Heart left ventricle (tissue), 16 donors: Measurements from ENCODE around the gene CSNK1E. TPM values are rescaled to one million over a fixed set of nuclear protein-coding genes. Genes with fewer than 3 reads are reported as not detected.

Experiments used
- ATAC-seq, 4 donors: fragments of 200-7000 bp; cut with Tn5 transposase; one replicate each; pipeline ENCODE4 v1.9.1; 2020 to 2022; ENCODE audit warnings: moderate library complexity in 4 of 4, mild to moderate bottlenecking in 3 of 4, moderate number of reproducible peaks in 1 of 4
- DNase-seq, 5 donors: peaks; one replicate each; pipeline ENCODE4 v3.0.0-alpha.2; 2020
- H3K27ac ChIP-seq, 12 donors: fragments of 200-600 bp; sonication (generic) in 4 of 12; one replicate each; pipeline versions ENCODE4 v1.5.0 to v1.8.0; 2016 to 2022; ENCODE audit warnings: mild to moderate bottlenecking in 2 of 12
- H3K27me3 ChIP-seq, 9 donors: fragments of 200-600 bp; sonication (generic) in 2 of 9; one replicate each; pipeline versions ENCODE4 v1.5.1 to v1.8.0; 2016 to 2022; ENCODE audit warnings: mild to moderate bottlenecking in 3 of 9
- H3K36me3 ChIP-seq, 9 donors: fragments of 200-600 bp; sonication (generic) in 2 of 9; one replicate each; pipeline versions ENCODE4 v1.5.0 to v1.8.0; 2018 to 2022; ENCODE audit warnings: mild to moderate bottlenecking in 2 of 9
- H3K4me1 ChIP-seq, 12 donors: fragments of 200-600 bp; sonication (generic) in 4 of 12; one replicate each; pipeline versions ENCODE4 v1.5.0 to v1.8.0; 2016 to 2022; ENCODE audit warnings: mild to moderate bottlenecking in 3 of 12
- H3K4me3 ChIP-seq, 12 donors: fragments of 200-600 bp; sonication (generic) in 4 of 12; one replicate each; pipeline versions ENCODE4 v1.5.0 to v1.8.0; 2017 to 2022; ENCODE audit warnings: mild to moderate bottlenecking in 9 of 12, moderate library complexity in 4 of 12
- H3K9me3 ChIP-seq, 12 donors: fragments of 200-600 bp; sonication (generic) in 4 of 12; one replicate each; pipeline versions ENCODE4 v1.5.0 to v1.8.0; 2016 to 2022; ENCODE audit warnings: mild to moderate bottlenecking in 1 of 12
- CTCF ChIP-seq, 12 donors: fragments of 200-600 bp; sonication (generic) in 4 of 12; IDR thresholded peaks; one replicate each; pipeline versions ENCODE4 v1.5.0 to v1.8.0; 2018 to 2022; ENCODE audit warnings: antibody characterized with exemption in 12 of 12, mild to moderate bottlenecking in 5 of 12
- POLR2A ChIP-seq, 2 donors: fragments of 450-650 bp; IDR thresholded peaks; one replicate each; pipeline ENCODE4 v1.6.1; 2017; ENCODE audit warnings: antibody characterized with exemption in 2 of 2, mild to moderate bottlenecking in 2 of 2, moderate library complexity in 2 of 2
- WGBS, 4 donors: extraction: QIAGEN DNeasy Blood & Tissue Kit in 2 of 4; methylation state at CpG; one replicate each; pipeline versions ENCODE4 v1.1.5 to v1.1.7; 2013 to 2018; 5-methylcytosine and 5-hydroxymethylcytosine counted together
- intact Hi-C, 10 donors: fragments of 100-400 bp; cut with DNase I; formaldehyde crosslinking; loops; one replicate each; pipeline versions ENCODE4 v1.11.1 to v1.14.2; 2022
- polyA plus RNA-seq, 2 donors: library from polyadenylated mRNA; stranded (reverse); fragments of 200-250 nt; gene quantifications; one replicate each; pipeline ENCODE4 v1.2.3, GENCODE V29; 2013
- total RNA-seq, 9 donors: library from RNA; depleted of rRNA in 2 of 9; stranded (reverse); fragments of >200 nt in 2 of 9; fragmentation: NEBNext Ultra II Directional in 3 of 9; extraction: Animal tissue kit (Norgen Biotek cat#: 25700) in 3 of 9; gene quantifications; one replicate each; pipeline versions ENCODE4 v1.1.0 to v1.2.4, GENCODE V29; 2016 to 2023
- donor health status: ischemic (EF 13 %, LVEDD 7.1; RV severe dilation, severe dysfunction).
- donor health status: healthy with polysubstance abuse.
- donor health status: DM: no; HTN: yes; CAD: no.
- donor health status: DM: no; HTN: no; CAD: no.
- donor health status: ischemic (EF 25% LVEDD 6.9; RV normal size, moderate dysfunction).
- donor health status: ischemic (EF 25% LVEDD 5.7; RV mildly dilated, moderate dysfunction).
- donor health status: healthy.
- donor health status: DM: yes; HTN: yes; CAD: no.
- donor health status: ischemic (EF 35%, LVEDD 5.7; RV mildly dilated, moderate dysfunction).
- donor health status: nonischemic (EF 11% LVEDD 7.7; RV severe dilation, severe dysfunction).
- donor health status: DM: yes; HTN: yes; CAD: no.
- donor health status: PGD.
- donor health status: ischemic (EF 29% LVEDD 5.4; RV normal size, mild dysfunction).
- donor health status: nonischemic (EF 23%, LVEDD 6.1; RV moderate dilation, normal function).

The CSNK1E gene
- total and polyA plus RNA-seq, 11 donors: 59.7 to 125 (median 72.6) TPM

- peaks cover 0 to 59% (median 35%) of the 10 kb centered on the region in 9 donors for H3K36me3 ChIP-seq
- peaks cover 3 to 64% (median 34%) of the 10 kb centered on the region in 12 donors for H3K4me1 ChIP-seq
- no peaks in the 10 kb centered on the region for H3K9me3 ChIP-seq
- DNase-seq (no peak), ATAC-seq (peak in 1 of 4 donors; percentile 31)
- WGBS, 4 donors: 61 to 78% (median 68%) methylated on average over 6 of the region's 6 CpGs
- no peaks in the 10 kb centered on the region for H3K27me3 ChIP-seq
- intact Hi-C loops: loop anchor here in 1 of 10 donors (10.0 kb wide), 1 partner anchor 126 kb away; the partner anchor contains the start of gene BAIAP2L2
- TF ChIP-seq CTCF (IDR thresholded peaks at IDR 0.05): no peak
- no peak for TF ChIP-seq POLR2A (IDR thresholded peaks at IDR 0.05)
- no peak overlapping the region for H3K4me3 ChIP-seq
- peak overlapping the region in 1 of 12 donors; percentile 11 for H3K27ac ChIP-seq
These were observed 76.4 kb downstream of the CSNK1E start for GRCh38 chr22:38240734-38241252.

Other genes starting within 250 kb of the CSNK1E start
- not detected for gene SLC16A8, start 233.2 kb downstream of the CSNK1E start, total RNA-seq
- under 1 TPM in 1 of 2 donors, not detected in 1; 0.34 TPM for gene SLC16A8, start 233.2 kb downstream of the CSNK1E start, polyA plus RNA-seq
- gene BAIAP2L2, start 206.7 kb downstream of the CSNK1E start, total RNA-seq: under 1 TPM in 8 of 9 donors, not detected in 1; 0.09 to 0.30 (median 0.22) TPM
- under 1 TPM; 0.17 to 0.27 TPM for gene BAIAP2L2, start 206.7 kb downstream of the CSNK1E start, polyA plus RNA-seq
- gene PLA2G6, start 135.6 kb downstream of the CSNK1E start, total RNA-seq: 10 to 100 TPM in 6 of 9 donors, 1 to 10 TPM in 3; 6.1 to 17.9 (median 11.0) TPM
- 10 to 100 TPM in 1 of 2 donors, 1 to 10 TPM in 1; 4.9 to 14.2 TPM for gene PLA2G6, start 135.6 kb downstream of the CSNK1E start, polyA plus RNA-seq
- gene MAFF, start 115.4 kb downstream of the CSNK1E start, total RNA-seq: 10 to 100 TPM in 3 of 9 donors, 1 to 10 TPM in 6; 1.9 to 35.8 (median 4.0) TPM
- gene MAFF, start 115.4 kb downstream of the CSNK1E start, polyA plus RNA-seq: 10 to 100 TPM in 1 of 2 donors, 1 to 10 TPM in 1; 4.7 to 36.0 TPM
- gene TMEM184B, start 44.4 kb downstream of the CSNK1E start, total RNA-seq: 100 to 1,000 TPM in 1 of 9 donors, 10 to 100 TPM in 8; 37.6 to 103 (median 47.0) TPM
- 10 to 100 TPM; 19.5 to 54.4 TPM for gene TMEM184B, start 44.4 kb downstream of the CSNK1E start, polyA plus RNA-seq
- 10 to 100 TPM; 14.5 to 85.5 (median 39.7) TPM for gene KCNJ4, start 137.8 kb upstream of the CSNK1E start, total RNA-seq
- gene KCNJ4, start 137.8 kb upstream of the CSNK1E start, polyA plus RNA-seq: 10 to 100 TPM; 20.3 to 57.9 TPM
- 10 to 100 TPM in 4 of 9 donors, 1 to 10 TPM in 5; 4.4 to 15.5 (median 8.5) TPM for gene KDELR3, start 150.7 kb upstream of the CSNK1E start, total RNA-seq
- gene KDELR3, start 150.7 kb upstream of the CSNK1E start, polyA plus RNA-seq: 10 to 100 TPM in 1 of 2 donors, 1 to 10 TPM in 1; 7.8 to 10.5 TPM
- 100 to 1,000 TPM; 149 to 202 (median 170) TPM for gene DDX17, start 188.9 kb upstream of the CSNK1E start, total RNA-seq
- gene DDX17, start 188.9 kb upstream of the CSNK1E start, polyA plus RNA-seq: 100 to 1,000 TPM; 133 to 153 TPM